GM12801 (cell line): ENCODE measurements around the gene MDC1.

ENCODE experiments used
- CTCF ChIP-seq: IDR thresholded peaks from one replicate; pipeline ENCODE4 v1.5.1; 2011; ENCODE audit warnings: control low read depth; ENCODE audit not compliant: insufficient read length; ENCODE audit errors: extremely low read depth

MDC1 gene

GRCh38 chr6:30759575-30760239 is 42.6 kb upstream of the MDC1 start:
- TF ChIP-seq CTCF = no peak

DNA sequence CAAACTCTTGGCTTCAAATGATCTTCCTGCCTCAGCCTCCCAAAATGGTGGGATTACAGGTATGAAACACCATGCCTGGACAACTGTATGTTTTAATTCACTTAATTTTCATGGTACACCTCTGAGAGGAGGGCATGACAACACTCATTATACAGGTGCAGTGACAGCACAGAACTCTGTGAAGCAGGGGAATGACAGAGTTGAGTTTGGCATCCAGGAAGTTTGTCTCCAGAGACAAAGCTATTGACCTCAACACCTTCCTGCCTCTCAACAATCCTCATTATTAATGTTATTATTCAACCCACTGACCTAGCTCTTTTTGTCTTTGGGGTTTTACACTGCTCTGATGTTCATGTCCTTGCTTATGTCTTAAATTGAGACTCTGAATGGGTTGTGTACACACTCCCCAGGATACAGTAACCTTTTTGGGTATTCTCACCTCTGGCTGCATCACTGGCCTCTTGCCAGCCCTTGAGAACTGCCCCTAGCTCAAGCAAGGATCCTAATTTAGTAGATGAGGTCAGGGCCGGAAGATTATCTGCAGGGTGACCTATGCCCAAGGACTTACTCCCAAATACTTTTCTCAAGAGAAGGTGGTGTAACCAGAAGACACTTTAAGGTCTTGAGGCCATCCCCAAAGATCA is 40.3 kb upstream of the MDC1 start:
- no peak for TF ChIP-seq CTCF

GRCh38 chr6:30754631-30755030 is 37.5 kb upstream of the MDC1 start:
- no peak for TF ChIP-seq CTCF

GRCh38 chr6:30752157-30752927 is 35.3 kb upstream of the MDC1 start:
- no peak for TF ChIP-seq CTCF

DNA sequence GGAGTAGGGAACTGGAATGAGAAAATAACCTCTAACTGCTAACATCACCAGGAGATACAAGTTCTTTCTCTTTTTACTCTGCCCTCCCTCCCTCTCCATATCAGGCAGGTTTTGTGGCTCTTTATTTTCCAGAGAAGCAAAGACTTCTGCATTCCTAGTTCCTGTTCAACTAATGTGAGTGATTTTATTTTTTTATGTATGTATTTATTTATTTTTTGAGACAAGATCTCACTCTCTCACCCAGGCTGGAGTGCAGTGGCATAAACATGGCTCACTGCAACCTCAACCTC is 33.2 kb upstream of the MDC1 start:
- TF ChIP-seq CTCF = no peak

GRCh38 chr6:30749554-30750378 is 32.7 kb upstream of the MDC1 start:
- TF ChIP-seq CTCF = no peak

DNA sequence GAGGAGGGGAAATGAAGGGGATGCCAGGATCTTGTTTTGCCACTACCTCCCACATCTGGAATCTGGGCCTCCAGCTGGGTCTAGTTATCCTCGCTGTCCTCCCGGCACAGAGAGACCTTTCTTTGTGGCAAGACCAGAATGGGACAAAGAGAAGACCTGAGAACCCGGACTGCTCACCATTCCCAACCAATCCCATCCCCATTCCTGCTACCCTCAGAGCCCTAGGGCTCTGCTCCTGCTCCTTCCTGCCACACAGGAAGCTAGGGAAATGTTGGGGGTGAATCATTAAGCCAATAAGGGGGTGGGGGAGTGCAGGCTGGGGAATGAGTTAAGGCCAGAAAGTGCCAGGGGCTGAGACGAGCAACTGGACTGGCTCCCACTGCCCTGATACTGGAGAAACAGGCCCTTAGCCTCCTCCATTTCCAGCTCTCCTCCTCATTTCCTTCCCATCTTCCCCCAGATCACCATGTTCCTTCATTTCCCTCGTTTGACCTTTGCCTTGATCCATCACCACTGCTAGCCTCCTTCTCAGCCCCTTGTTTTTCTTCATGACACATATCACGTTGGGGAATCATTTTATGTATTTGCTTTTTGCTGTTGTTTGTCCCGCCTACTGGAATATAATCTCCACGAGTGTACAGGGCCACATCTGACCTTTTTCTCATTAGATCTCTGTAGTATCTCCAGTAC is 31.9 kb upstream of the MDC1 start:
- no peak for TF ChIP-seq CTCF
